ENCODE measurements around the gene AXIN1.
A peak's percentile ranks its signal among the peaks of the same experiment; 100 is the strongest.
"Not testable (repeated sequence)": the region's sequence is repeated elsewhere in the genome, so short reads cannot be mapped to it uniquely, and the experiment has no call there.

Gene AXIN1

GRCh38 chr16:370979-371514 is 18.5 kb upstream of the AXIN1 start:
- no peak for DNase-seq

GRCh38 chr16:370443-370842 is 17.9 kb upstream of the AXIN1 start, which contains the start of gene MRPL28:
Gene MRPL28, minus strand, starts transcription at chr16:370538. Its CDS starts 320 bp downstream, at chr16:370218.
- DNase-seq, result peak; percentile 48 to 96 (median 88)

GRCh38 chr16:369866-370436 is 17.4 kb upstream of the AXIN1 start:
- DNase-seq, result no peak

- no peak for DNase-seq
These were observed 16.8 kb upstream of the AXIN1 start for GRCh38 chr16:369275-369865.

GRCh38 chr16:368388-369158 is 16.1 kb upstream of the AXIN1 start:
- no peak for DNase-seq

GRCh38 chr16:367333-367903 is 14.9 kb upstream of the AXIN1 start:
- no peak for DNase-seq

GRCh38 chr16:366476-366875 is 14.0 kb upstream of the AXIN1 start:
- DNase-seq, result no peak

GRCh38 chr16:364595-365491 is 12.3 kb upstream of the AXIN1 start:
- DNase-seq, result no peak

- no peak for DNase-seq
These were observed 11.4 kb upstream of the AXIN1 start for GRCh38 chr16:363766-364490.

GRCh38 chr16:363110-363765 is 10.7 kb upstream of the AXIN1 start:
- no peak for DNase-seq

GRCh38 chr16:362702-362999 is 10.1 kb upstream of the AXIN1 start:
- not testable (repeated sequence) for DNase-seq

GRCh38 chr16:361872-362701 is 9.6 kb upstream of the AXIN1 start:
- peak in 52 of 58 donors; percentile 17 to 77 (median 53) for DNase-seq

- peak in 36 of 58 donors; percentile 11 to 83 (median 44) for DNase-seq
These were observed 8.9 kb upstream of the AXIN1 start for GRCh38 chr16:361341-361871.

GRCh38 chr16:360698-361336 is 8.3 kb upstream of the AXIN1 start:
- no peak for DNase-seq

- DNase-seq, result no peak
These were observed 7.6 kb upstream of the AXIN1 start for GRCh38 chr16:359871-360697.

- no peak for DNase-seq
These were observed 6.7 kb upstream of the AXIN1 start for GRCh38 chr16:359067-359763.
